Measurements from ENCODE around the gene KIF26B. TPM values are rescaled to one million over a fixed set of nuclear protein-coding genes. Genes with fewer than 3 reads are reported as not detected.

Gene KIF26B
- total RNA-seq, 4 donors from 2014 or later: 0.90 to 2.0 (median 1.5) TPM

- no peaks in the 10 kb centered on the region for H3K9me3 ChIP-seq
- TF ChIP-seq CTCF (IDR thresholded peaks at IDR 0.05): no peak
- TF ChIP-seq EP300 (IDR thresholded peaks at IDR 0.05): no peak
- no peak for TF ChIP-seq POLR2A (IDR thresholded peaks at IDR 0.05)
- H3K27me3 ChIP-seq: no peaks in the 10 kb centered on the region
- H3K4me3 ChIP-seq: no peak overlapping the region
- H3K4me1 ChIP-seq: no peaks in the 10 kb centered on the region
- no peaks in the 10 kb centered on the region for H3K36me3 ChIP-seq
- DNase-seq (ENCODE audit: low spot score in 2 of 2): no peak
- WGBS, 2 donors: 65 to 77% methylated on average over 6 of the region's 6 CpGs
- no peak overlapping the region for H3K27ac ChIP-seq
Measured at GRCh38 chr1:245475961-245476516, 321.3 kb downstream of the KIF26B start.

DNA sequence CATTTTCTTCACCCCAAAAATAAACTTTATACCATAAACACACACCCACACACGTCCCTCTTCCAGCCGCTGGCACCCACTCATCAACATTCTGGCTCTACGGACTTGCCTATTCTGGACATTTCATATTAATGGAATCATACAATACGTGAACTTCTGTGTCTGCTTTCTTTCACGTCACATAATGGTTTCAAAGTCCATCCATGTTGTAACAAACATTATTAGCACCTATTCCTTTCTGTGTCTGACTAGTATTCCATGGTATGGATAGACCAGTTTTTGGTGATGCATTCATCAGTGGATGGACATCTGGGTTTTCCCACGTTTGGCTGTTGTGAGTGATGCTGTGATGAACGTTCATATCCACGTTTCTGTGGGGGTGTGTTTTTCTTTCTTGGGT is 323.2 kb downstream of the KIF26B start:
- Histone ChIP-seq H3K27me3 (no peaks in the 10 kb centered on the region), H3K36me3 (no peaks in the 10 kb centered on the region), H3K27ac (no peak overlapping the region), H3K4me3 (no peak overlapping the region), H3K4me1 (no peaks in the 10 kb centered on the region), H3K9me3 (no peaks in the 10 kb centered on the region)
- 72 to 75% methylated on average over 8 of the region's 8 CpGs for WGBS, 2 donors
- no peak for DNase-seq (ENCODE audit: low spot score in 2 of 2)
- TF ChIP-seq EP300 (IDR thresholded peaks at IDR 0.05): no peak
- TF ChIP-seq CTCF (IDR thresholded peaks at IDR 0.05): no peak
- TF ChIP-seq POLR2A (IDR thresholded peaks at IDR 0.05): no peak

- TF ChIP-seq EP300 (IDR thresholded peaks at IDR 0.05) (no peak), CTCF (IDR thresholded peaks at IDR 0.05) (no peak), POLR2A (IDR thresholded peaks at IDR 0.05) (no peak)
- no peak for DNase-seq (ENCODE audit: low spot score in 2 of 2)
Measured at GRCh38 chr1:245480393-245481120, 325.8 kb downstream of the KIF26B start.

DNA sequence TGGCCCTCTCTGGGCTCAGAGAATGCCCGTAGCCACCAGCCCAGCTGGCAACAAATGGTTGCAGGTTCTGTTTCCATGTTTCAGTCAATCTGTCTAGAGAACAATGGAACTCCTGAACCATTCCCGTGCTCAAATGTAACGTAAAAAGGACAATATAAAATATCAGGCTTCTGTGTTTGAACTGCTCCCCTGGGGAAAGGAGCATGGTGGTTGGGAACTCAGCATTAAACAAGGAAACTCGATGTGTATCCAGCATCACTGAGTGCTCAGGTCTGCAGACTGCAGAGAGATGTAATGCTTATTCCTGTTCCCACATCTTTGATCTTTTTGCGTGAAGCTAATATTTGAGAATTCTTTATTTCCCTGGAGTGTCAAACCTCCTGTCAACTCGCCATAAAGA is 326.5 kb downstream of the KIF26B start:
- WGBS, 2 donors: 63 to 64% methylated on average over 6 of the region's 6 CpGs
- H3K4me3 ChIP-seq: no peak overlapping the region
- H3K36me3 ChIP-seq: no peaks in the 10 kb centered on the region

More at GRCh38 chr1:245480393-245481120, 325.8 kb downstream of the KIF26B start:
- H3K4me1 ChIP-seq: no peaks in the 10 kb centered on the region
- H3K9me3 ChIP-seq: no peaks in the 10 kb centered on the region
- 88% methylated on average over 5 to 6 of the region's 6 CpGs for WGBS, 2 donors
- no peak overlapping the region for H3K4me3 ChIP-seq
- H3K27me3 ChIP-seq: no peaks in the 10 kb centered on the region
- no peak overlapping the region for H3K27ac ChIP-seq
- H3K36me3 ChIP-seq: no peaks in the 10 kb centered on the region

More for the DNA sequence above, 326.5 kb downstream of the KIF26B start:
- no peak overlapping the region for H3K27ac ChIP-seq
- TF ChIP-seq POLR2A (IDR thresholded peaks at IDR 0.05) (no peak), CTCF (IDR thresholded peaks at IDR 0.05) (no peak), EP300 (IDR thresholded peaks at IDR 0.05) (no peak)
- no peaks in the 10 kb centered on the region for H3K27me3 ChIP-seq
- no peaks in the 10 kb centered on the region for H3K9me3 ChIP-seq
- no peak for DNase-seq (ENCODE audit: low spot score in 2 of 2)
- no peaks in the 10 kb centered on the region for H3K4me1 ChIP-seq

Data from tibial nerve (tissue), 4 donors.